Adrenal gland (tissue), 12 donors: Measurements from ENCODE around the gene TRIP11. TPM values are rescaled to one million over a fixed set of nuclear protein-coding genes. Genes with fewer than 3 reads are reported as not detected.

Source experiments
- DNase-seq, 7 donors: peaks; one replicate each; pipeline ENCODE4 v3.0.0-alpha.2; 2019 to 2020
- H3K27ac ChIP-seq, 5 donors: fragments of 200-600 bp; sonication (generic) in 4 of 5; 1 replicate in 3 of 5; 2 replicates in 2 of 5; pipeline versions ENCODE4 v1.5.1 to v1.8.0; 2016 to 2020; ENCODE audit warnings: mild to moderate bottlenecking in 1 of 5
- H3K27me3 ChIP-seq: fragments of 200-600 bp; 2 replicates; pipeline ENCODE4 v1.8.0; 2021
- H3K36me3 ChIP-seq, 2 donors: fragments of 200-600 bp; replicated peaks in 1 of 2; 1 replicate in 1 of 2; 2 replicates in 1 of 2; pipeline versions ENCODE4 v1.5.1 to v1.8.0; 2018 to 2022
- H3K4me1 ChIP-seq, 2 donors: fragments of 200-600 bp; replicated peaks in 1 of 2; 1 replicate in 1 of 2; 2 replicates in 1 of 2; pipeline versions ENCODE4 v1.5.1 to v1.8.0; 2018 to 2021
- H3K4me3 ChIP-seq, 4 donors: fragments of 200-600 bp; sonication (generic) in 3 of 4; one replicate each; pipeline ENCODE4 v1.5.1; 2016 to 2018
- H3K9me3 ChIP-seq, 3 donors: fragments of 200-600 bp; sonication (generic) in 1 of 3; replicated peaks in 1 of 3; 1 replicate in 2 of 3; 2 replicates in 1 of 3; pipeline versions ENCODE4 v1.5.1 to v1.8.0; 2016 to 2021
- POLR2A ChIP-seq, 2 donors: fragments of 450-650 bp; IDR thresholded peaks; one replicate each; pipeline ENCODE4 v1.6.1; 2017; ENCODE audit warnings: antibody characterized with exemption in 2 of 2, mild to moderate bottlenecking in 2 of 2, moderate library complexity in 1 of 2
- WGBS, 4 donors: extraction: QIAGEN DNeasy Blood & Tissue Kit in 2 of 4; methylation state at CpG; one replicate each; pipeline versions ENCODE4 v1.1.5 to v1.1.7; 2013 to 2017; 5-methylcytosine and 5-hydroxymethylcytosine counted together
- intact Hi-C, 2 donors: fragments of 100-400 bp; cut with DNase I; formaldehyde crosslinking; loops; one replicate each; pipeline versions ENCODE4 v1.14.1 to v1.15.0; 2022 to 2023
- polyA plus RNA-seq, 3 donors: library from polyadenylated mRNA; stranded (reverse); fragments of 200-250 nt in 2 of 3; fragments of 350-450 nt in 1 of 3; fragmentation: Illumina TruSeq in 1 of 3; extraction: RNeasy Lipid Tissue Mini Kit (QIAGEN cat#74804) in 1 of 3; gene quantifications; one replicate each; pipeline ENCODE4 v1.2.3, GENCODE V29; 2013 to 2014
- total RNA-seq, 9 donors: library from RNA; depleted of rRNA in 4 of 9; stranded (reverse); fragments of >200 nt in 4 of 9; fragments of 120-200 nt in 1 of 9; fragmentation: NEBNext Ultra II Directional in 1 of 9; extraction: Animal tissue kit (Norgen Biotek cat#: 25700) in 1 of 9; gene quantifications; one replicate each; pipeline versions ENCODE4 v1.1.0 to v1.2.4, GENCODE V29; 2013 to 2023
- TF ChIP-seq, protein P1 (sequence below), 6 experiments: fragments of 450-650 bp in 4 of 6; fragments of 200-600 bp in 2 of 6; sonication (generic) in 1 of 6; IDR thresholded peaks; 1 replicate in 5 of 6; 2 replicates in 1 of 6; pipeline versions ENCODE4 v1.5.1 to v1.8.0; 2016 to 2021; ENCODE audit warnings: antibody characterized with exemption in 6 of 6, mild to moderate bottlenecking in 2 of 6, moderate library complexity in 1 of 6
- donor health status: healthy with polysubstance abuse.
- donor health status: Bipolar disorder and iron deficiency.
- donor health status: DM: yes; HTN: yes; CAD: no.
- donor health status: DM: no; HTN: no; CAD: no.
- donor health status: DM: no; HTN: no; CAD: no.
- donor health status: DM: yes; HTN: yes; CAD: no.

Gene TRIP11
- total and polyA plus RNA-seq, 12 donors, result 3.6 to 67.4 (median 34.7) TPM

- TF ChIP-seq POLR2A (IDR thresholded peaks at IDR 0.05), result no peak
- TF ChIP-seq, protein P1, sequence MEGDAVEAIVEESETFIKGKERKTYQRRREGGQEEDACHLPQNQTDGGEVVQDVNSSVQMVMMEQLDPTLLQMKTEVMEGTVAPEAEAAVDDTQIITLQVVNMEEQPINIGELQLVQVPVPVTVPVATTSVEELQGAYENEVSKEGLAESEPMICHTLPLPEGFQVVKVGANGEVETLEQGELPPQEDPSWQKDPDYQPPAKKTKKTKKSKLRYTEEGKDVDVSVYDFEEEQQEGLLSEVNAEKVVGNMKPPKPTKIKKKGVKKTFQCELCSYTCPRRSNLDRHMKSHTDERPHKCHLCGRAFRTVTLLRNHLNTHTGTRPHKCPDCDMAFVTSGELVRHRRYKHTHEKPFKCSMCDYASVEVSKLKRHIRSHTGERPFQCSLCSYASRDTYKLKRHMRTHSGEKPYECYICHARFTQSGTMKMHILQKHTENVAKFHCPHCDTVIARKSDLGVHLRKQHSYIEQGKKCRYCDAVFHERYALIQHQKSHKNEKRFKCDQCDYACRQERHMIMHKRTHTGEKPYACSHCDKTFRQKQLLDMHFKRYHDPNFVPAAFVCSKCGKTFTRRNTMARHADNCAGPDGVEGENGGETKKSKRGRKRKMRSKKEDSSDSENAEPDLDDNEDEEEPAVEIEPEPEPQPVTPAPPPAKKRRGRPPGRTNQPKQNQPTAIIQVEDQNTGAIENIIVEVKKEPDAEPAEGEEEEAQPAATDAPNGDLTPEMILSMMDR (IDR thresholded peaks at IDR 0.05), result no peak
- no peaks in the 10 kb centered on the region for H3K27me3 ChIP-seq
- no peaks in the 10 kb centered on the region for H3K9me3 ChIP-seq
- no peak for DNase-seq
- H3K4me1 ChIP-seq, result peaks cover 0 to 10% of the 10 kb centered on the region in 2 donors
- no peak overlapping the region for H3K4me3 ChIP-seq
- peak overlapping the region in 1 of 5 donors; percentile 61 for H3K27ac ChIP-seq
- 62 to 77% (median 68%) methylated on average over 3 of the region's 3 CpGs for WGBS, 4 donors
- intact Hi-C loops, result no loop called here
- no peaks in the 10 kb centered on the region for H3K36me3 ChIP-seq
Measured at GRCh38 chr14:91920526-91920925, 119.3 kb downstream of the TRIP11 start.

DNA sequence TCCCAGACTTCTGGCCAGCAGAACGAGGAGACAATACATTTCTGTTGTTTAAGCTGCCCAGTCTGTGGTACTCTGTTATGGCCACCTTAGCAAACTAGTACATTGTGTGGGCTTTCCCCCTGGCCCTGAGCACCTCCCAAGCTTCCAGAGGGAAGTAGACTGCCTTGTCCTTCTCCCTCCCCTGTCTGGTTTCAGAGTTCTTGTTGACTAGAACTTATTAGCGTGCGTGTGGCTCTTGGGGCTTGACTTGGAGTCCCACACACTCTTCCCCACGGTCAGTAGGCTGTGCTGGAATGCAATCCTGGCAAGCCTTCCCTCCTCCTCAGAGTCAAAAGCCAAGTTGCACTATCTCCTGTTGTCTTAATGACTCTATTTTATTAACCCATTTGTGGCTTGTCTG is 120.0 kb downstream of the TRIP11 start:
- TF ChIP-seq, protein P1 (IDR thresholded peaks at IDR 0.05), result no peak
- TF ChIP-seq POLR2A (IDR thresholded peaks at IDR 0.05), result no peak
- 51 to 62% (median 58%) methylated on average over 4 of the region's 4 CpGs for WGBS, 4 donors
- H3K36me3 ChIP-seq, result no peaks in the 10 kb centered on the region
- DNase-seq, result peak in 4 of 7 donors; percentile 21 to 64 (median 33)
- H3K4me1 ChIP-seq, result peaks cover 0 to 10% of the 10 kb centered on the region in 2 donors
- no peak overlapping the region for H3K4me3 ChIP-seq
- peak overlapping the region in 2 of 5 donors; percentile 6 to 71 for H3K27ac ChIP-seq
- no peaks in the 10 kb centered on the region for H3K27me3 ChIP-seq
- no peaks in the 10 kb centered on the region for H3K9me3 ChIP-seq
- intact Hi-C loops, result no loop called here

DNA sequence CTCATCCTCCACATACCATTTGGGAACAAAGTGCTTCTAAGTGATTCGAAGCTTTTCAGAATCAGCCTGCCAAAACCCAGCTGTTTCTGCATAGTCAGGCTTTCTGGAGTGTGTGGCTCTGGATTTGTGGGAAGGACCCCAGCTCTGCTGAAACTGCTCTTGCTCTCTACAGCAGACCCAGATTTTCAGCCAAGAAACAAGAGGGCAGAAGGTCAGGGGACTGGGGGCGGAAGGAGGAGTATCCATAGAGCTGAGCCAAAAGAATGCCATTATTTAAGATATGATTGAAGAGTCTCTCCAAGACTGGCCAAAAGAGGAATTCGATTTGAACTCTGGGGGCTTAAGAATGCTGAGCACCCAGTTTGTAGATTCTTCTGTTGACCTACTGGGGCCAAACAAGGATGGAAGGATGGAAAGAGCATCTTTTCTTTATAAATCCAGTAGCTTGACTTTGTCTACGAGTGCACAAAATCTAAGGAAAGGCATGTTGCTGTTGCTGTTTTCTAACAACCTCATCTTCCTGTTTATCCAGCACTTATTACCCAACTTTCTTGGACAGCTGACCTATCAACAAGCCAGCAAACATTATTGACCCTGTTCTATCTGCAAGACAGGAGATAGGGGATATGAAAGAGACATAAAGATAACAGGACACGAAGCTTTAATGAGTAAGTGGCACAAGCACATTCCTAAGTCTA is 121.5 kb downstream of the TRIP11 start:
- TF ChIP-seq, protein P1 (IDR thresholded peaks at IDR 0.05), result no peak
- TF ChIP-seq POLR2A (IDR thresholded peaks at IDR 0.05), result no peak
- intact Hi-C loops, result no loop called here
- Histone ChIP-seq H3K4me3 (no peak overlapping the region), H3K4me1 (peaks cover 0 to 10% of the 10 kb centered on the region in 2 donors), H3K27ac (peak overlapping the region in 1 of 5 donors; percentile 55), H3K9me3 (no peaks in the 10 kb centered on the region), H3K36me3 (no peaks in the 10 kb centered on the region), H3K27me3 (no peaks in the 10 kb centered on the region)
- WGBS, 4 donors, result 45 to 63% (median 51%) methylated on average over 5 of the region's 5 CpGs
- peak in 6 of 7 donors; percentile 29 to 70 (median 44) for DNase-seq

Other genes starting within 250 kb of the TRIP11 start
- 10 to 100 TPM in 3 of 9 donors, 1 to 10 TPM in 5, under 1 TPM in 1; 0.89 to 28.4 (median 5.2) TPM for gene TC2N, start 172.5 kb downstream of the TRIP11 start, total RNA-seq
- gene TC2N, start 172.5 kb downstream of the TRIP11 start, polyA plus RNA-seq, result 1 to 10 TPM; 1.9 to 3.8 (median 3.7) TPM
- gene FBLN5, start 92.4 kb downstream of the TRIP11 start, total RNA-seq, result 100 to 1,000 TPM in 6 of 9 donors, 10 to 100 TPM in 3; 26.0 to 389 (median 195) TPM
- gene FBLN5, start 92.4 kb downstream of the TRIP11 start, polyA plus RNA-seq, result 100 to 1,000 TPM in 2 of 3 donors, 10 to 100 TPM in 1; 85.8 to 119 (median 108) TPM
- 10 to 100 TPM in 7 of 9 donors, 1 to 10 TPM in 2; 9.0 to 62.8 (median 23.3) TPM for gene ATXN3, start 66.5 kb upstream of the TRIP11 start, total RNA-seq
- gene ATXN3, start 66.5 kb upstream of the TRIP11 start, polyA plus RNA-seq, result 10 to 100 TPM; 15.4 to 41.5 (median 23.0) TPM
- gene NDUFB1, start 81.6 kb upstream of the TRIP11 start, total RNA-seq, result 100 to 1,000 TPM; 163 to 696 (median 214) TPM
- gene NDUFB1, start 81.6 kb upstream of the TRIP11 start, polyA plus RNA-seq, result 1,000 to 10,000 TPM in 2 of 3 donors, 100 to 1,000 TPM in 1; 718 to 1,935 (median 1,295) TPM
- gene CPSF2, start 81.9 kb upstream of the TRIP11 start, total RNA-seq, result 10 to 100 TPM; 25.1 to 67.7 (median 46.7) TPM
- 10 to 100 TPM in 1 of 3 donors, 1 to 10 TPM in 2; 4.3 to 70.4 (median 6.9) TPM for gene CPSF2, start 81.9 kb upstream of the TRIP11 start, polyA plus RNA-seq